ENCODE measurements around the gene WDR53.
A peak's percentile ranks its signal among the peaks of the same experiment; 100 is the strongest.
"Not testable (repeated sequence)": the region's sequence is repeated elsewhere in the genome, so short reads cannot be mapped to it uniquely, and the experiment has no call there.

WDR53 gene

DNA sequence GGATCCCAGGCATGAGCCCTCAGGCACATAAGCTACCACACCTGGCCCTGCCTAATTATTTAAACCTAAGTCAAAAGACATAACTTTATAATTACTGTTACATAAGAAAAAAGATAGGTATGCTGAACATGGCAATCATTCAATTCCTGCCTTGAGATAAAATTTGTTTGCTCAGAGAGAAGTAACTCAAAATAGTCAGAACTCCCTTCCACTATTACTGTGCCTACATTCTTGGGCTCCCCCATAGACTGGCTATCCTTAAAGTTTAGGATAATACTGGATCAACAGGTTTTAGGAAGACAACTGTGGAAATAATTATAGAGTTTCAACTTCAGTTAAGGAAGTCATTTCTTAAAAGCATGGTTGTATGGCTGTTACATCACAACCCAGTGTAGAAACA, 9.9 kb downstream of the WDR53 start:
- DNase-seq (ENCODE audit: low read depth): no peak

DNA sequence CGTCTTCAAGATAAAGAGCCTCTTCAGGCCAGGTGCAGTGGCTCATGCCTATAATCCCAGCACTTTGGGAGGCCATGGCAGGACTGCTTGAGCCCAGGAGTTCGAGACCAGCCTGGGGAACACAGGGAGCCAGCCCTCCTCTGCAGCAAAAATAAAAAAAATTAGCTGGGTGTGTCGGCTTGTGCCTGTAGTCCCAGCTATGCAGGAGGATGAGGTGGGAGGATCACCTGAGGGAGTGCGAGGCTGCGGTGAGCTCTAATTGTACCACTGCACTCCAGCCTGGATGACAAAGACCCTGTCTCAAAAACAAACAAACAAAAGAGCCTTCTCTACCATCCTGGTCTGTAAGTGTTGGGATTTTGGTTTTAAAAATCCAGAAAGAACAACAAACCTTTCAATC, 11.1 kb downstream of the WDR53 start:
- DNase-seq (ENCODE audit: low read depth): no peak

DNA sequence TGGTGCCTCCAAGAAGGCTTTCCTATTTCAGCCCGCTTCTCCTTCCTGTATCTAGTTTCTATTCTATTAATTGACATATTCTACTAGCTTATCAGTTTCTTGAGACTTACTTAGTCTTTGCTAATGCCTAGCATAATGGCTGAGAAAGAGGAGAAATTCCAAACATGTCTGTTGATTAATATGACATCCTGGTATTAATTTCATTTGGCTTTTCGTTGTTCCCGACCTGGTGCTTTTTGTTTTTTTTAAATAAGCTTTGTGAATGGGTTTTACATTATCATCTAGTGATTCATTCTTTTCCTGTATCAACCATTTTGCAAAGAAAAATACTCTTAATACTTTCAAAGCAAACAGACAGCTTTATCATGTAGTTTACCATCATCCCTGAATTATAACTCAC, 13.1 kb downstream of the WDR53 start:
- DNase-seq (ENCODE audit: low read depth): no peak

DNA sequence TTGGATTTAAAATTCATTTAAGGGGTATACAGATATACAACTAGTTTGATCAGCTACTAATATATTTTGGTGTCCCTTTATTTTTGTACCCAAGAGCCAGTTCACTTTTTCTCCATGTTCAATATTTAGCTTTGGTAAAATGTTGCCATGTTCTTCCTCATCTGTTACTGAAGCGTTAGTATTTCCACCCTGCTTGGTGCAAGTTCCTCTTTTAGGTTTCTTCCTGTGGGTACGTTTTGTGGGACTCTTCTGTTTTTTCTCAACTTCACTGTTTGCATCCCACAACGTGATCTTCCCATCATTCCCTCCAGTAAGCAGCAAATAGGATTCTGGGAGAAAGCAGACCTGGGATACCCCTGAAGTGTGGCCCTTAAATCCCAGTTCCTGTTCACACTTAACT, 14.1 kb downstream of the WDR53 start:
- DNase-seq (ENCODE audit: low read depth): no peak

DNA sequence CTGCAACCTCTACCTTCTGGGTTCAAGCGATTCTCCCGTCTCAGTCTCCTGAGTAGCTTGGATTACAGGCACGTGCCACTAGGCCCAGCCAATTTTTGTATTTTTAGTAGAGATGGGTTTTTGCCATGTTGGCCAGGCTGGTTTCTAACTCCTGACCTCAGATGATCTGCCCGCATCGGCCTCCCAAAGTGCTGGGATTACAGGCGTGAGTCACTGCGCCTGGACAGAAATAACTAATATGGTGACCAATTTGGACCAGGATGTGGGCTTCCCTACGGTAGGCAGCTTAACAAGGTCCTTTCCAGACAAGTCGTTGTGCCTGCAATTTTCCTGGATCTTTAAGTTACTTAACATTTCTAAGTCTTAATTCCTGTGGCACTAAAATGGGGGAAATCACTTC, 14.8 kb downstream of the WDR53 start:
- DNase-seq (ENCODE audit: low read depth): no peak

DNA sequence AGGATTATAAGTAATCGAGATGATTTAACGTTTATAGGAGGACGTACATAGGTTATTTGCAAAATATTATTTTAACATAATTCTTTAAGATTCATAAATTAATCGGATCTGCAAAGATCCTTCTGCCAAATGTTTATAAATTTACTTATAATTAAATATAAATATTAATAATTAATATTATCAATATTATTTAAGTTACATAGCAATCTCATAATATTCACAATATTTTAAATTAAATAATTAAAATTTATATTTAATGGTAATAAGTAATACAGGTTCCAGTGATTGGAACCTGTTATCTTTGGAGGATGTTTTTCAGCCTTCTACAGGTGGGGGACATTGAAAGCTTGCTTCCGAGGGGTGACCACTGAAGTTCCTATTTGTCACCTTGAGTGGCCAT, 16.1 kb downstream of the WDR53 start:
- DNase-seq (ENCODE audit: low read depth): no peak

DNA sequence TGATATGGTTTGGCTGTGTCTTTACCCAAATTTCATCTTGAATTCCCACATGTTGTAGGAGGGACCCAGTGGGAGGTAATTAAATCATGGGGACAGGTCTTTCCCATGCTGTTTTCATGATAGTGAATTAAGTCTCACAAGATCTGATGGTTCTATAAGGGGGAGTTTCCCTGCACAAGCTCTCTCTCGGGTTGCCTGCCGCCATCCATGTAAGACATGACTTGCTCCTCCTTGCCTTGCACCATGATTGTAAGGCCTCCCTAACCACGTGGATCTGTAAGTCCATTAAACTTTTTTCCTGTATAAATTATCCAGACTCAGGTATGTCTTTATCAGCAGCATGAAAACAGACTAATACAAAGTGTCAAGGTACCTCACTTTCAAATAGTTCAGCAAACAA, 18.2 kb downstream of the WDR53 start:
- DNase-seq (ENCODE audit: low read depth): not testable (repeated sequence)

DNA sequence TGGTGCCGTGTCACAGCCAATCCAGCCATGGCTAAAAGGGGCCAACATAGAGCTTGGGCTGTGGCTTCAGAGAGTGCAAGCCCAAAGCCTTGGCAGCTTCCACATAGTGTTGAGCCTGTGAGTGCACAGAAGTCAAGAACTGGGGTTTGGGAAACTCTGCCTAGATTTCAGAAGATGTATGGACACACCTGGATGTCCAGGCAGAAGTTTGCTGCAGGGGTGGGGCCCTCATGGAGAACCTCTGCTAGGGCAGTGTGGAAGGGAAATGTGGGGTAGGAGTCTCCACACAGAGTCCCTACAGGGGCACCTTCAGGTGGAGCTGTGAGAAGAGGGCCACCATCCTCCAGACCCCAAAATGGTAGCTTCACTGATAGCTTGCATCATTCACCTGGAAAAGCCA, 19.0 kb downstream of the WDR53 start:
- not testable (repeated sequence) for DNase-seq (ENCODE audit: low read depth)

DNA sequence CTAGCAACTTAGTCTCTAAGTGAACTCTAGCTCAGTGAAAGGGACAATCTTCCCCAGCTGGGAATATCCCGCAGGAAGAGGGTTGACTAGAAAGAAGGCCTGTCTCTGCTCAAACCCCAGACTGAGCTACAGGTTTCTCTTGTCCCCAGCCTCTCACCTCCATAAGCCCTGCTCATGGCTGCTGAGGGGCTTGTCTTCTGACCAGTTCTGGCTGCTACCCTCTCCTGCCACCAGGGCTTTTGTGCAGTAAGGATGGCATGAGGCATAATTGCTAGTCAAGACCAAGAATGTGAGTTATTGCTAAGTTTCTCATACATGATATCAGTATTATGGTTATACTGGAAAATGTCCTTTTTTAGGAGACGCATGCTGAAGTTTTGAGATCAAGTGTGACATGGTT, 21.3 kb downstream of the WDR53 start:
- DNase-seq (ENCODE audit: low read depth): no peak

DNA sequence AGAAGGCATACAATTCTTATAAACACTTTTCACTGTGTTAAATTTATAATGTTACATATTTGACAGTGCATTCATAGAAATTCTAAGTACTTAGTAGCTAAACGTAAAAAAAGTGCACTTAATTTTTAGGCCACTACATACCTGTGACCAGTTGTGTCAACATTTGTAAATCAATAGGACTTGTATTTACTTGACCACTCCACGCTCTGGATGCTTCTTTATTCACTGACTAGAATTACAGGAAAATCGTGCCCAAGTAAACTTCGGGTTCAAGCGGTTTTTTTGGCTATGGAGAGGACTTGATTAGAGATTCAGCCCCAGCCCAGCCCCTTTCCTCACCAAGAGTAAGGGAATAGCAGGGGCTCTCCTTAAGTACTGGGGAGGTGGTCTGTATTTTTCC, 21.8 kb downstream of the WDR53 start:
- no peak for DNase-seq (ENCODE audit: low read depth)

DNA sequence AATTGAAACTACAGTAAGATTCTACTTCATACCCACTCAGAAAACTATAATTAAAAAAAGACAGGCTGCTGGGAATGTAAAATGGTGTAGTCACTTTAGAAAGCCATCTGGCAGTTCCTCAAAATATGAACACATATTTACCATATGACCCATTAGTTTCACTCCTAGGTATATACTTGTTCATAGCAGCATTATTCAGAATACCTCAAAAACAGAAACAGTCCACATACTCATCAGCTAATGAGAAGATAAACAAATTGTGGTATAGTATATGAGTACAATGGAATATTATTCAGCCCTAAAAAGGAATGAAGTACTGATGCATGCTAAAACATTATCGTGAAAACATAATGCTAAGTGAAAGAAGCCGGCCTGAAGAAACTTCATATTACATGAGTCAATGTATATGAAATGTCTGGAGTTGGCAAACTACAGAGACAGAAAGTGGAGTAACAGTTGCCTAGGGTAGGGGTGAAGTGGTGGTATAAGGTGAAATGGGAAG, 23.8 kb downstream of the WDR53 start:
- DNase-seq (ENCODE audit: low read depth): no peak

DNA sequence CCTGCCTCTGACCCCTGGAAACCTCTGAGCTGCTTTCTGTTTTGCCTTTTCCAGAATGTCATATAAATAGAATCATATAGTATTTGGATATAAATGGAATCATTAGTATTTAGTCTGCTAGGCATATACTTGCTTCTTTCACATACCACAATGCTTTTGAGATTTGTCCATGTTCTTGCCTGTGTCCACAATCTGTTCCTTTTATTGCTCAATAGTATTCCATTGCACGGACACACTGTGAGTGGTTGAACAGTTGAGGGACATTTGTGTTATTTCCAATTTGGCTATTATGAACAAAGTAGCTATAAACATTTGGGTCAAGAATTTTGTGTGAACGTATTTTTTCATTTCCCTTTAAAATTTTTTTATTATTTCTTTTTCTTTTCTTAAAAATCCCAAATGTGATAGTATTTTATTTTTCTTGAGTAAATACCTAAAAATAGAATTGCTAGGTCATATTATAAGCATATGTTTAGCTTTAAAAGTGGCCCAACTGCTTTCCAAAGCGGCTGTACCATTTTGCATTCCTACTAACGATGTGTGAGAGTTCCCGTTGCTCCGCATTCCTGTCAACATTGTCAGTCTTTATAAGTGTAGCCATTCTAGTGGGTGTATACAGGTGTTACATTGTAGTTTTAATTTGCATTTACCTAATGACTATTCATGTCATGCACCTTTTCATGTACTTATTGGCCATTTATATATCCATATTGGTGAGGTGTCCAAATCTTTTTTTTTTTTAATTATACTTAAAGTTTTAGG, 26.5 kb downstream of the WDR53 start:
- DNase-seq (ENCODE audit: low read depth): no peak

DNA sequence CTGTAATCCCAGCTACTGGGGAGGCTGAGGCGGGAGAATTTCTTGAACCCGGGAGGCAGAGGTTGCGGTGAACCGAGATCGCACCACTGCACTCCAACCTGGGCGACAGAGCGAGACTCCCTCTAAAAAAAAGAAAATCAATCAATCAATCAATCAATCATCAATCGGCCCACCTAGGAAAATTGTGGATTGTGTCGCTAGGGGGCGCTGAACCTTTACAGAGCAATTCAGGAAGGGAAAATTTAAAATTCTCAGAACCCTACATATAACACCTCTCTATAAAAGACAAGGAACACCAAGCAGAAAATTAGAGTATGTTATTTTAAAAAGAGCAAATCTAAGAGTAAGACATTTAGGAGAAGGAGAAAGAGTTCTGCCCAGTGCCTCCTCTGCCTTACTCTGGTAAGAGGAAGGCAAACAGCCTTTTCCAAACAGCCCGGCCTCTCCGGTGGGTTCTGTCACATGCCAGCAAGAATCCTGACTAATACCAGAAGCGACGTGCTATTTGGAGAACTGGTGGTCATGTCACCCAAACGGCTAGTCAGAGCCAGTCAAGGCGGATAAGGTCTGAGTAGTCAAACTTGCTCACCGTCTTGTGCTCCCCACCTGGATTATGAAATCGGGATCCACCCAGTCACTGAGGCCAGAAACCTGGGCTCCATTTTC, 30.9 kb downstream of the WDR53 start:
- DNase-seq (ENCODE audit: low read depth): no peak

DNA sequence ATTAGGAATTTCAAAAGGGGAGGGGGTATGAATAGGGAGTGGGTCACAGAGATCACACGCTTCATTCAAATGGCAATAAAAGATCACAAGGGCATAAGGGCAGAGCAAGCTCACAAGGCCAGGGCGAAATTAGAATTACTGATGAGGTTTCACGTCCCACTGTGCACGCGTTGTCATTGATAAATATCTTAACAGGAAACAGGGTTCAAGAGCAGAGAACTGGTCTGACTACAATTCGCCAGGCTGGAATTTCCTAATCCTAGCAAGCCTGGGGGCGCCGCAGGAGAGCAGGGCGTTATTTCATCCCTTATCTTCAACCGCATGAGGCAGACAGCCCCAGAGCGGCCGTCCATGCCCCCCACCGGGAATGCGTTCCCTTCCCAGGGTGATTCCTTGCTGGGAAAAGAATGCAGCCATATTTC, 35.1 kb downstream of the WDR53 start:
- DNase-seq (ENCODE audit: low read depth): peak; percentile 87

DNA sequence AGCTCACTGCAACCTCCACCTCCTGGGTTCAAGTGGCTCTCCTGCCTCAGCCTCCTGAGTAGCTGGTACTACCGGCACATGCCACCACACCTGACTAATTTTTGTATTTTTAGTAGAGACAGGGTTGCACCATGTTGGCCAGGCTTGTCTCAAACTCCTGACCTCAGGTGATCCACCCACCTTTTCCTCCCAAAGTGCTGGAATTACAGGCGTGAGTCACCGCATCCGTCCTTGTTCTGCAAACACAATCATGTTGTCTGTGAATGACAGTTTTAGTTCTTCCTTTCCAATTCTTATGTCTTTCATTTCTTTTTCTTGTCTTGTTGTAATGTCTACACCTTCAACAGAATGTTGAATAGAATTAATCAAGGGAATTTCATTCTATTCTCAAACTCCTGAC, 36.9 kb downstream of the WDR53 start:
- DNase-seq (ENCODE audit: low read depth): no peak

DNA sequence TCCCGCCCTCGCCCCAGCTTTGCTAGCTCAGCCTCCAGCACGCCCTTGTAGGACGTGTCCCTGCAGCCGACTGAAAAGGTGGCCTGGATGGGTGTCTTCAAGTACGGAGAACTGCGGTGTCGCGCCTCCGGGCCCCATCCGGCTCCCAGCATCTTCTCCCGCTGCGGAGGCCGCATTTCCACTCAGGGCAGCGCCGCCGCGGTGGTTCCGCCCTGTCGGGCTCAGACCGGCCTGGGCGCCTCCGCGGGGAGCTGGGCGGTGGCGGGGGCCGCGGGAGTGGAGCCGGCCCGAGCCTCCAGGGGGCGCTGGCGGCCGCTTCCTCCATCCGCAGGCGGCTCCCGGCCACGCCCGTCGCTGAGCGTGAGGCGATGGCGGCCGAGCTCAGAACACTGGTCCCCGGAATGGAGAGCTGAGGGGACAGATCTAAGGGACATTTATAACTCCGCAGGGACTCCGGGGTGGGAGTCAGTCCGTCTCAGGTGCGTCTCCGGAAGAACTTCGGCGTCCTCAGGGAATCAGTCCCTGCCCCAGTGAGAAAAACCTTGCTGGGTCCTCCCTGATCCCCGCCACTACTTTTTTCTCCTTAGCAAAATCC, 39.6 kb downstream of the WDR53 start:
- peak; percentile 49 for DNase-seq (ENCODE audit: low read depth)

DNA sequence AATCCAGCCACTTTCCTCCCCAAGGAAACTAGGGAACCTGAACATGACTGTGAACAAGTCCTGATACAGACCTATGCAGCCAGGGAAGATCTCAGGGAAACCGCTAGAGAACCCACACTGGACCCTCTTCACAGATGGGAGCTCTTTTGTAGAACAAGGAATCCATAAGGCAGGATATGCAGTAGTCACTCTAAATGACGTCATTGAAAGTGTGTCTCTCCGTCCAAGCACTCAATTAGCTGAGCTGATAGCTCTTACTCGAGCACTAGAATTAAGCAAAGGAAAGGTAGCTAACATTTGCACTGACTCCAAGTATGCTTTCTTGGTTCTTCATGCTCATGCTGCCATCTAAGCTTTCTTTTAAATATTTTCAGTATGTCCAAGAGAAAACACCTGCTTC, 43.2 kb downstream of the WDR53 start:
- DNase-seq (ENCODE audit: low read depth): no peak

DNA sequence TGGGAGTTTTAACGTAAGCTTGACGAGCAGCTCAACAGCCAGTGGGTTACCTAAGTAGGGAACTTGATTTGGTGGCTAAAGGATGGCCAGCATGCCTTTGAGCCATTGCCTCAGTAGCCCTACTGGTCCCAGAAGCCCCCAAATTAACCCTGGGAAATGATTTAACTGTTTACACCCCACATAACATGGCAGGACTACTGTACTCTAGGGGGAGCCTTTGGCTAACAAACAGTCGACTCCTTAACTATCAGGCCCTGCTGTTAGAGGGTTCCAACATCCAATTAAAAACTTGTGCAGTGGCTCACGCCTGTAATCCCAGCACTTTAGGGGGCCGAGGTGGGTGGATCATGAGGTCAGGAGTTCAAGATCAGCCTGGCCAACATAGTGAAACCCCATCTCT, 43.8 kb downstream of the WDR53 start:
- no peak for DNase-seq (ENCODE audit: low read depth)

DNA sequence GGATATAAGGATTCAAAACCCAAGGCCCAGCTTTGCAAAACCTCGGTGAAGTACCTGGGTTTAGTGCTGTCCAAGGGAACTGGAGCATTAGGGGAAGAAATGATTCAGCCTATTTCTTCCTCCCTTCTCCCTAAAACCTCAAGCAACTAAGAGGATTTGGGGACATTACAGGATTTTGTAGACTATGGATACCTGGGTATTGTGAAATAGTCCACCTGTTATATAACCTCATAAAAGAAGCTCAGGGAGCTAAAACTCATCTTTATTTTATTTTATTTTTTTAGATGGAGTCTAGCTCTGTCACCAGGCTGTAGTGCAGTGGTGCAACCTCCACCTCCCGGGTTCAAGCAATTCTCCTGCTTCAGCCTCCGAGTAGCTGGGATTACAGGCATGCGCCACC, 44.5 kb downstream of the WDR53 start:
- DNase-seq (ENCODE audit: low read depth): no peak

DNA sequence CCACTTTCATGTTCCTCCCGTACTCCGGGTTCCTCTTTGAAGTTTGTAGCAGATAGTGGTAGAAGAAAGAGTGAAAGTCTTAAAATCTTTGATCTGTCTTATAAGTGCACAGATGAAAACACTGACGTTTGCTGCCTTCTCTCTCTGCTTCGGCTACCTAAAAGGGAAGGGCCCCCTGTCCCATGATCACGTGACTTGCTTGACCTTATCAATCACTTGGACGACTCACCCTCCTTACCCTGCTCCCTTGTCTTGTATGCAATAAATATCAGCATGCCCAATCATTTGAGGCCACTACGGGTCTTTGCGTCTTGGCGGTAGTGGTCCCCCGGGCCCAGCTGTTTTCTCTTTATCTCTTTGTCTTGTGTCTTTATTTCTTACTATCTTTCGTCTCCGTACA, 47.1 kb downstream of the WDR53 start:
- DNase-seq (ENCODE audit: low read depth): not testable (repeated sequence)

DNA sequence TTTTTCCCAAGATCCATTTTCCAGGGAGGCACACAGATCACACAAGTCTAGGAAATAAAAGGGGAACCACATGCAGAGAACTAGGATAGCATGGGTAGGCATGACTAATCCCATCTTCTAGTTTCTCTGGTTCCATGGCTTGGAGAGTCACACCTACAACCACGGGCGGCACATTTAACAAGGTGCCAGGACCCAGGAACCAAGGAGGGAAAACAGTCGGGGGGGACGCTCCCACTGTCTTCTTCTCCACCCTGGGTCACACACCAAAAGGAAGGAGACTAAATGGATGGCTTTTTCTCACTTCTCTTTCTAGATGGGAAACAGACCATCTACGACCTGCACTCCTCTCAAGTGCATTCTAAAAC, 48.7 kb downstream of the WDR53 start:
- DNase-seq (ENCODE audit: low read depth): no peak

DNA sequence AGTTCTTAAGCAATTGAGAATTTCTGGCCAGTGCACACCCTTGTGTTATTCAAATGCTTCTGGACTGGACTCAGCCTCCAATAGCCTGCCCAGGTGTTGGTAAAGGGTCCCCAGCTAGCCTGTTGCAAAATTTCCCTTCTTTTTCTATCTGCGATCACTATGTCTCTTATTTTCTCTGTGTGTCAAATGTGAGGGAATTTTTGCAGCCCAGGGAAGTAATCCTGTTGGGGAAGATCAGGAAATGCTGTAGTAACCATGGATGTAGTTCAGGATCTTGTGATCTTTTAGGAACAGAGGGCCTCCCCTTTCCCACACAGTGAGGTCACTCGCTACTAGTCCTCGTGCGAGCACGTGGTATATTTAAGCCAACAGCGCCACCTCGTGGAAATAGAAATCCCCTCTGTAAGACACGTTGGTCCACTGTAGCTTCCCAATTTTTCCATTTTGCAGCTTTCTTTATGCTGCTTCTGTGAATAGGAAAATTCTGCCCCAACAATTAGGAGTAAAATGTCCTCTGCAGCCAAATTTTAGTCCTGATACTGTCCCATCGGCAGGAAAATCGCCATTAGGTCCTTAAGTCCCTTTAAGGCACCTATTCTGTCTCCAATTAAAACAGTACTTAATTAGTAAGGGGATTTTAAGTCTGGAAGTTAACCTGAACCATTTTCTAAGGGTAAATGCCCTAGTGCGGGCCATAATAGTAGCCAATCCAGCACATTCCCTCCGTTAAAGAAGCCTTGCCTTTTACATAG, 49.2 kb downstream of the WDR53 start:
- DNase-seq (ENCODE audit: low read depth): peak; percentile 75

DNA sequence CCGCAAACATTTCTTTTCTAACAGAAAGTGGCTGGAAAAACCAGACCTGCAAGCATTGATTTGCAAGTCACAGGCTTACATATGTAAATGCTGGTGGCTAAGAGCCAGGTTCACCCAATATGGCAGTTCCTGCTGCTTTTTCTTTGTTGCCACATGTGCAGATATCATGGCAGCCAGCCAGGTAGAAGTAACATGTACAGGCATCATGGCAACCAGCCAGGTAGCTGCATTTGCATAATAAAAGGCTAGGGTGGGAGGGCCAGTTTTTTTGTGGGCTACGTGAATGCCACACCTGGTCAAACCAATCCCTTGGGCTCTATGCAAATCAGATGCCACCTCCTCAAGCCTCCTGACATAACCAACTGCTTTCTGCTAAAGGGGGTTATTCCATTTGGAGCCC, 50.4 kb downstream of the WDR53 start:
- DNase-seq (ENCODE audit: low read depth): no peak
